ENCODE results near the gene PRPF31. TPM values are rescaled to one million over a fixed set of nuclear protein-coding genes. Genes with fewer than 3 reads are reported as not detected.
"Not testable (repeated sequence)": the region's sequence is repeated elsewhere in the genome, so short reads cannot be mapped to it uniquely, and the experiment has no call there.

The PRPF31 gene
- total RNA-seq, 4 donors from 2014 or later = 24.7 to 50.5 (median 34.9) TPM

GRCh38 chr19:54169149-54169740 is 53.7 kb downstream of the PRPF31 start:
- Histone ChIP-seq H3K4me1 (peaks cover 5 to 23% (median 15%) of the 10 kb centered on the region in 4 donors), H3K27me3 (peaks cover 7% of the 10 kb centered on the region), H3K27ac (no peak overlapping the region), H3K9me3 (no peaks in the 10 kb centered on the region), H3K4me3 (no peak overlapping the region), H3K36me3 (no peaks in the 10 kb centered on the region)
- intact Hi-C loops (cut with DNase I; ENCODE audit: low total_unique reads) = loop anchor here (5.0 kb wide), 1 partner anchor 63 kb away; no protein-coding TSS in a partner anchor
- in situ Hi-C loops (cut with MboI; ENCODE audit: low pct_ligation_motif_present in 1 of 4, low pct_unique_long_range_greater_than_20kb in 1 of 4, low sequenced_read_pairs in 3 of 4) = loop anchor here in 1 of 4 donors (10.0 kb wide), 1 partner anchor 66 kb away; no protein-coding TSS in a partner anchor
- TF ChIP-seq POLR2AphosphoS5 (IDR thresholded peaks at IDR 0.05) (no peak), CTCF (IDR thresholded peaks at IDR 0.05) (no peak), EP300 (IDR thresholded peaks at IDR 0.05; ENCODE audit: low read depth) (no peak), POLR2A (IDR thresholded peaks at IDR 0.05) (no peak)
- WGBS, 2 donors (ENCODE audit: low coverage in 1 of 2) = 89 to 100% methylated on average over 1 to 21 of the region's 21 CpGs
- DNase-seq = no peak

GRCh38 chr19:54171736-54172431 is 56.3 kb downstream of the PRPF31 start:
- WGBS, 2 donors (ENCODE audit: low coverage in 1 of 2) = 44 to 75% methylated on average over 5 to 16 of the region's 23 CpGs
- peaks cover 0 to 10% (median 9%) of the 10 kb centered on the region in 4 donors for H3K4me1 ChIP-seq
- intact Hi-C loops (cut with DNase I; ENCODE audit: low total_unique reads); H3K27me3 ChIP-seq; DNase-seq; H3K9me3 ChIP-seq; H3K36me3 ChIP-seq: not testable (repeated sequence)
- in situ Hi-C loops (cut with MboI; ENCODE audit: low pct_ligation_motif_present in 1 of 4, low pct_unique_long_range_greater_than_20kb in 1 of 4, low sequenced_read_pairs in 3 of 4) = loop anchor here in 1 of 4 donors (10.0 kb wide), 1 partner anchor 63 kb away; no protein-coding TSS in a partner anchor
- peak overlapping the region; percentile 73 to 91 (median 85) for H3K27ac ChIP-seq
- H3K4me3 ChIP-seq = peak overlapping the region in 3 of 4 donors; percentile 44 to 69 (median 60)

GRCh38 chr19:54172471-54173358 is 57.2 kb downstream of the PRPF31 start, which contains the start of gene TMC4:
TSS of gene TMC4 (minus strand) at chr19:54173160. CDS start at chr19:54173117, 43 bp downstream.
- WGBS, 2 donors (ENCODE audit: low coverage in 1 of 2) = 7% methylated on average over 11 of the region's 13 CpGs; no CpG with 5 or more reads in 1 of the 2 donors
- no peaks in the 10 kb centered on the region for H3K36me3 ChIP-seq
- H3K27ac ChIP-seq = peak within 1 kb of the TSS; percentile 73 to 91 (median 85)
- peaks cover 0 to 10% (median 9%) of the 10 kb centered on the region in 4 donors for H3K4me1 ChIP-seq
- peak; percentile 85 for DNase-seq
- H3K27me3 ChIP-seq = peaks cover 4% of the 10 kb centered on the region
- H3K9me3 ChIP-seq = no peaks in the 10 kb centered on the region
- peak within 1 kb of the TSS; percentile 2 to 69 (median 52) for H3K4me3 ChIP-seq
- in situ Hi-C loops (cut with MboI; ENCODE audit: low pct_ligation_motif_present in 1 of 4, low pct_unique_long_range_greater_than_20kb in 1 of 4, low sequenced_read_pairs in 3 of 4) (loop anchor here in 1 of 4 donors (10.0 kb wide), 1 partner anchor 62 kb away; no protein-coding TSS in a partner anchor), intact Hi-C loops (cut with DNase I; ENCODE audit: low total_unique reads) (no loop called here)
- TF ChIP-seq POLR2AphosphoS5 (IDR thresholded peaks at IDR 0.05) (peak; percentile 71 to 88 (median 82)), CTCF (IDR thresholded peaks at IDR 0.05) (peak; percentile 44 to 96 (median 59)), EP300 (IDR thresholded peaks at IDR 0.05; ENCODE audit: low read depth) (no peak), POLR2A (IDR thresholded peaks at IDR 0.05) (peak; percentile 83)

GRCh38 chr19:54173359-54173699 is 57.8 kb downstream of the PRPF31 start:
- Histone ChIP-seq H3K4me3 (peak overlapping the region in 2 of 4 donors; percentile 44 to 60), H3K27ac (peak overlapping the region; percentile 73 to 91 (median 85)), H3K4me1 (peaks cover 0 to 6% (median 6%) of the 10 kb centered on the region in 4 donors), H3K36me3 (no peaks in the 10 kb centered on the region), H3K9me3 (no peaks in the 10 kb centered on the region), H3K27me3 (peaks cover 4% of the 10 kb centered on the region)
- WGBS, 2 donors (ENCODE audit: low coverage in 1 of 2) = 51% methylated on average over 15 of the region's 15 CpGs; no CpG with 5 or more reads in 1 of the 2 donors
- DNase-seq = no peak
- in situ Hi-C loops (cut with MboI; ENCODE audit: low pct_ligation_motif_present in 1 of 4, low pct_unique_long_range_greater_than_20kb in 1 of 4, low sequenced_read_pairs in 3 of 4) (loop anchor here in 1 of 4 donors (10.0 kb wide), 1 partner anchor 61 kb away; no protein-coding TSS in a partner anchor), intact Hi-C loops (cut with DNase I; ENCODE audit: low total_unique reads) (no loop called here)
- TF ChIP-seq POLR2A (IDR thresholded peaks at IDR 0.05) (no peak), POLR2AphosphoS5 (IDR thresholded peaks at IDR 0.05) (no peak), CTCF (IDR thresholded peaks at IDR 0.05) (no peak), EP300 (IDR thresholded peaks at IDR 0.05; ENCODE audit: low read depth) (no peak)
